NAMALWA (cell line): Measurements from ENCODE around the gene ESR2.
"Not testable (repeated sequence)": the region's sequence is repeated elsewhere in the genome, so short reads cannot be mapped to it uniquely, and the experiment has no call there.

Experiments
- DNase-seq: peaks from one replicate; pipeline ENCODE4 v3.0.0-alpha.2; 2015; ENCODE audit warnings: low spot score

ESR2 gene

GRCh38 chr14:64137657-64138290 lies 156.4 kb downstream of the ESR2 start:
- DNase-seq = no peak

GRCh38 chr14:64126548-64126947 lies 167.6 kb downstream of the ESR2 start:
- no peak for DNase-seq

DNA sequence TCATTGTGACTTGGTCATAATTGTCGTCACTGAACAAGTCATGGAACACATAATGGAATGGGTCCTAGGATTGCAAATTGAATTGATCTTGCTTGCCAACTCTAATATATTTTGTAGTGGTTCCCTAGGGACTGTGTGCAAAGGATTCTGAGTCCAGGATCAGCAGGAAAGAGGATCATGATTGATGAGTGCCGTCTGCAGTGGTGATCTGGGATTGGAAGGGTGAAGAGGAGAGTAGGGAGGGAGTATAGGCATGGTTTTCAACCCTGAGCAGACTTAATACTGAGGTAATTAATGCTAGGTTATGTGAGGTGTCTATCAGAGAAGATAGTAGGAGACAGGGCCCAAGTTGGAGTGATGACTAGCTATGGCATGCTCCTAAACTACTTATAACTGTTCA lies 168.9 kb downstream of the ESR2 start:
- no peak for DNase-seq

- no peak for DNase-seq
Measured at GRCh38 chr14:64123241-64123822, 170.8 kb downstream of the ESR2 start.

DNA sequence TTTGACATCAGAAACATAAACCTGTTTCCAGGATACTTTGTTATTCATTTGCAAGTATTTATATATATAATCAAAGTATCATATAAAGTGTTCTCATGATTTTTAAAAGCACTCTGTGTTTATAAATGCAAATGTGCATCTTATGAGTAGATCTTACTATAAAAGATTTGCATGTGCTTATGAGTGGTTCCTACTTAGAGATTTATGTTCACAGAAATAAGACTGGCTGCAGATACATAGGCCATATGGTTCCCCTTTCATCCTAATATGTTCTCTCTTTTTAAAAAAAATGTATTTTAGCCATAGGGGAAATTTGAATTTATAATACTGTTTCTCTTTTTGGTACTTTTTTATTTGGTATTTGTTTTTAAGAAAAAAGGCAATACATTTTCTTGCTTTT lies 174.2 kb downstream of the ESR2 start:
- DNase-seq = no peak

DNA sequence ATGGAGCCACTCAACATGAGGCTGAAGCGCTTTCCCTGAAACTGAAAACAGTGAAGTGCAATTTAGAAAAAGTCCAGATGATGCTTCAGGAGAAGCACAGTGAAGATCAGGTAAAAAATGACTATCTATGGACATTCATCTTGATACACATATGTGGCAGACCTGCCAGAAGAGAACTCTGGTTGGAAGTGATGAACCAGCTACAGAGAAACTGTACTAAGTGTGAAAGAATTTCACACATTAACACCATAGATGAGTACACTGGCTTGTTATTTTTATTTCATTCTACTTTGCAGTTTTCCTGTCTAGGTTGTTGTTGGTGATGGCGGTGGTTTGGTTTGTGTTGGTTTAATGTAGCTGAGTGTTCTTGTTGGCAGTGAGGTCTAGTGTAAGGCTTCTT lies 174.7 kb downstream of the ESR2 start:
- no peak for DNase-seq

- DNase-seq = no peak
Measured at GRCh38 chr14:64118892-64119291, 175.3 kb downstream of the ESR2 start.

- DNase-seq = not testable (repeated sequence)
Measured at GRCh38 chr14:64118403-64118742, 175.8 kb downstream of the ESR2 start.

GRCh38 chr14:64117671-64118402 lies 176.3 kb downstream of the ESR2 start:
- DNase-seq = no peak

DNA sequence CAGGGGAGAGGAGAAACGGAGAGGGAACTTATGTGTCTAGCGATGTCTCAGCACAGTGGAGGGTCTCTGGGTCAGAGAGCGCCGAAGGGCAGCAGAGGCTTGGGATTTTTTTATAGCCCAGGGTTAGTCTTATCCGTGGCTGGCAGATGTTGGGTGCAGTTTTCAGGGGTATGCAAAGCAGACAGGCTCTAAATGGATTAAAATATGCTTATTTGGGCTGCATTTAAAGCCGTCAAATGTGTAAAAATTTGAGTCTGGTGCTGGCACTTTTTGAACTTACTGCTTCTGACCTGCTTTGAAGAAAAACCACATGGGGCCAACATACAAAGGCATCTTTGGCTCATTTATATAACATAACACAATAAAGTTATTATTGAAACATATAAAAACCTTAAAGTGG lies 178.8 kb downstream of the ESR2 start:
- no peak for DNase-seq

- no peak for DNase-seq
Measured at GRCh38 chr14:64114796-64115195, 179.4 kb downstream of the ESR2 start.

GRCh38 chr14:64114166-64114565 lies 180.0 kb downstream of the ESR2 start:
- no peak for DNase-seq

DNA sequence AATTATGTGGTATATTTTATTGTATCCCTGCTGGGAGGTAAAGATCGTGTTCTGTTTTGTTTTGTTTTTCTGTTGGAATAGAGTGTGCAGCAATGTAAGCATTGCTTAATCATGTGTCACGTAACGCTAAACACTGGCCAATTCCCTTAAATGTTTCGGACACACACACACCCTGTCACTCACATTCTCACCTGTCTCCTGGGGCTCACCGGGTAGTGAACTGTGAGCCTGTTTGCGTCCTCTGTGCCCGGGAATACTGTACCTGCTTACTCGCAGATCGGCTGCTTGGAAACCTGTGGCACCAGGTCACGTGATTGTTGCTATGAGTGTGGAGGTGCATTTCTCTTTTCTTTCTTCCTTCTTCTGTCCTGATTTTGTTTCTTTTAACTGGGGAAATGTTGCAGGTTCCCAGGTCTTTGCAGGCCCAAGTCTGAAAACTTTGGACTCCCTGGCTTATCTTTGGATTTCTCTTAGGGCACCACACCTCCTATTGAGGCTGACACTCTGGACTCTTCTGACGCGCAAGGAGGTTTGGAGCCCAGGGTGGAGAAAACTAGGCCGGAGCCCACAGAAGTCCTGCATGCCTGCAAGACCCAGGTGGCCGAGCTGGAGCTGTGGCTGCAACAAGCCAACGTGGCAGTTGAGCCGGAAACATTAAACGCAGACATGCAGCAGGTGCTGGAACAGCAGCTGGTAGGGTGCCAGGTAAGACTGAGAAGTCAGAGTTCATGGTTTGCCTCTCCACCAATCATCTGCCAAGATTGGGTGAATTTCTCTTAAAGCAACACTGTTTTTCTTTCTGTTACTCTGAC lies 181.1 kb downstream of the ESR2 start:
- no peak for DNase-seq

- DNase-seq = no peak
Measured at GRCh38 chr14:64110802-64111201, 183.4 kb downstream of the ESR2 start.

GRCh38 chr14:64109819-64110554 lies 184.2 kb downstream of the ESR2 start:
- DNase-seq = no peak

- no peak for DNase-seq
Measured at GRCh38 chr14:64107438-64107837, 186.7 kb downstream of the ESR2 start.

DNA sequence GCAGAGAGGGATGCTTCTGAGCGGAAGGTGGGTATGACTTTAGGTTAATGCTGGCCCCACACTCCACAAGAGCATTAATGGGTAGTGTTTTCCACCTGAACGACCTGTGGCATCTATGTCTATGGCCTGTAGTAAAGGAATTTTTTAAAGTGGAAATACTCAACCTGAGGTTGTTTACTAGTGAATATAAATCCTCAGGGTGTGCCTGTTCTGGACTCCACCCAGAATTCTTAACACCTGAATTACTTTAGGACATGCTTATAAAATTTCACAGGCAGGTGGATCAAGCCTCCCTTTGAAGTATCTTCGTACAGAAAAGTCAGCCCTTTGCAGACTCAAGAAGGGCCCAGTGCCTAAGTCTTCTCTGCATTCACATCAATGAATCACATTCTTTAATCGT lies 196.1 kb downstream of the ESR2 start:
- DNase-seq = no peak

- no peak for DNase-seq
Measured at GRCh38 chr14:64095620-64096019, 198.6 kb downstream of the ESR2 start.

DNA sequence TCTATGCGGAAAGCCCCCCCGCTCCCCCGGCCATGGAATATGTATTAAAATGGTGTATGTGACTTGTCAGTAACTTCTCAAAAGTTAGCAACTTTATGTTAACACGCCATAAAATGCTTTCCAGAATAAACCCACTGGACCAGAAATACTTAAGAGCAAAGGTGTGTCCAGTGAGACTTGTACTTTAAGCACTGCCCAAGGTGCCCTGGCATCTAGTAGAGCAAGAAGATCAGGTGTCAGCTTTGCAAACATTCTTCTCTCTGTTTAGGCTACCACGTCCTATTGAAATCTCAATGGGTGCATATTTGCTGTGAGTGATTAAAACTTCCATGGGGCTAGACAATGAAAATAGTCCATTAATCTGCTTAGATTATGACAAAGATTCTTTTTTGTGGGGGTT lies 201.2 kb downstream of the ESR2 start:
- DNase-seq = no peak

DNA sequence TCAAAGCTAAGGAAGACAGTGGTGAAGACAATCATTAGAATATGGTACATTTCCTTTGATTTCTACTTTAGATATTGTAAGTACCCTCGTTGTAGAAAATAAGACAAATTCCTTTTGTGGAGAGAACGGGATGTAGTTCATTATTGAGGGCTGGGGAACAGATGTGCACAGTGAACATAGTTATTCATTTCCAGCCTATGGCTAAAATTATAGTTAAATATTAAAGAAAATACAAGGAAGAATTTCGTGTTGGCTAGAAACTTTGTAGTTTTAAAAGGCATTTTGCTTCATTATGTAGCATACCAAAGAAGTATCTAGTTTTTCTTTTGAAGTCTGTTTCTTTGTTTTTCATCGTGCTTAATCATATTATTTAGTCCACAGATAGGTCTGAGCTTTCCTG lies 201.8 kb downstream of the ESR2 start:
- no peak for DNase-seq

GRCh38 chr14:64091217-64091616 lies 203.0 kb downstream of the ESR2 start:
- DNase-seq = no peak

DNA sequence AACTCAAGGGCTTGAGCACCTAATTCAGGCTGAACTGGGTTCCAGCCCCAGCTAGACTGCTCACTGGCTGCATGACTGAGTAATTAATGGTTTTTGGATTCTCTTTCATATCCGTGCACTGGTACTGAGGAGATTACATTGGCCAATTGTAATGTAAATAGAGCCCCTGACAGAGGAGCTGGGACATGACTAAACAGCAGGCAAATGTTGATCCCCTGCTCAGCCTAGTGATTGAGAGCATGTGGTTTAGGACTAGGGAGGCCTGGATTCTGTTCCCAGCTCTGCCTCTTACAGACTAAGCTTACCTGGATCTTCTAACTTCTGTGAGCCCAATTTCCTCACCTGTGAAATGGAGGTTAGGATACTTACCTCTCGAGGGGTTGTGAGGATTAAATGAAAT lies 204.3 kb downstream of the ESR2 start:
- no peak for DNase-seq
